ENCODE measurements around the gene RHBDL3.

DNA sequence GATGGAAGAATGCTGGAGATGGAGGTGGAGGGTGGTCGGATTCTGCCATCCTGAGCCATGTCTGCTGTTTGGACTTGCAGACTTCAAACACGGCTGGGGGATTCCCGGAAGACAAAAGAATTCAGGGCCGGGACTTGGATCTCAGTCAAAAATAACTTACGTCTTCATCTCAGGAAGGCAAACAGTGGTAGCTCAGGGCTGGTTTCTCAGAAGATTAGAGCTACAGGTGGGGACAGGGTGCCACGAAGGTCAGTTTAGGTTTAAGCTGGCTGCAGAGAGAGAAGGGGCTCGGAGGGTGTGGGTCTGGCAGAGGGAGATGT is 4.3 kb upstream of the RHBDL3 start:
- TF ChIP-seq, protein P1, sequence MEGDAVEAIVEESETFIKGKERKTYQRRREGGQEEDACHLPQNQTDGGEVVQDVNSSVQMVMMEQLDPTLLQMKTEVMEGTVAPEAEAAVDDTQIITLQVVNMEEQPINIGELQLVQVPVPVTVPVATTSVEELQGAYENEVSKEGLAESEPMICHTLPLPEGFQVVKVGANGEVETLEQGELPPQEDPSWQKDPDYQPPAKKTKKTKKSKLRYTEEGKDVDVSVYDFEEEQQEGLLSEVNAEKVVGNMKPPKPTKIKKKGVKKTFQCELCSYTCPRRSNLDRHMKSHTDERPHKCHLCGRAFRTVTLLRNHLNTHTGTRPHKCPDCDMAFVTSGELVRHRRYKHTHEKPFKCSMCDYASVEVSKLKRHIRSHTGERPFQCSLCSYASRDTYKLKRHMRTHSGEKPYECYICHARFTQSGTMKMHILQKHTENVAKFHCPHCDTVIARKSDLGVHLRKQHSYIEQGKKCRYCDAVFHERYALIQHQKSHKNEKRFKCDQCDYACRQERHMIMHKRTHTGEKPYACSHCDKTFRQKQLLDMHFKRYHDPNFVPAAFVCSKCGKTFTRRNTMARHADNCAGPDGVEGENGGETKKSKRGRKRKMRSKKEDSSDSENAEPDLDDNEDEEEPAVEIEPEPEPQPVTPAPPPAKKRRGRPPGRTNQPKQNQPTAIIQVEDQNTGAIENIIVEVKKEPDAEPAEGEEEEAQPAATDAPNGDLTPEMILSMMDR (conservative IDR thresholded peaks at IDR 0.05), result no peak
- TF ChIP-seq ZFX (IDR thresholded peaks at IDR 0.05), result no peak

All from C4-2B (cell line).